Measurements from ENCODE around the gene IQCN. TPM values are rescaled to one million over a fixed set of nuclear protein-coding genes. Genes with fewer than 3 reads are reported as not detected.

The IQCN gene
- total and polyA plus RNA-seq, 10 of the 15 experiments (the other 5 are each of a cell fraction or from before 2014, with no cell fraction given), result 0.01 to 0.54 (median 0.23) TPM; not detected in 3

DNA sequence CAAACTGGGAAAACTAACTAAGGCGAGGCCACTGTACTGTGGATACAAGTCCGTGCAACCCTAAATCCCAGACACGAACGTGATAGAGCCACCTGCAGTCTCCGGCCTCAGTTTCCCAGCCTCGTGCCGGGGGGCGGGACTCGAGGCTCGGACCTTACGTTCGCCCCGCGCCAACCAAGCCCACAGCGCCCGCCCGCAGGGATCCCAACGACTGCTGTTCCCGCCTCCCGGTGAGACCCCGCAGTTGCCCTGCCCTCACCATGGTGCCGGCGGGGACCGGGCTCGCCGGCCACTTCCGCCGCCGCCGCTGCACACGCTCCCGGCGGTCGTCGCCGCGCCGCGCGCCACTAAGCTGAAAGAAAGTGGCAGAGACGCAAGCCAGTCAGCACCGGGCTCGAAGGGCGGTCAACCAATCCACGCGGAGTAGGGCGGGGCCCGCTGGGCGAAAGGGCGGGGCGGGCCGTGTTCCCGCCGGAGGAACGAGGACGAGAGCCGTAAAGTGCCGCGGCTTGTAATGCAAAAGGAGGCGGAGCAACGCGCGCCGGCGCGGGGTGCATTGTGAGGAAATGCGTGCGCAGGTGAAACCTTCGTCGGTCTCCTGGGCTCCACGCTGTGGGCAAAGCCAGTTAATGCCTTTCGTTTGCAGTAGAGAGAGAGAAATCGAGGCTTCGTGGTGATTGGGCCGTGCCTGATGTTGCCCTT lies 48.7 kb upstream of the IQCN start, which contains the start of gene LSM4 (continued):
- TF ChIP-seq GABPA (IDR thresholded peaks at IDR 0.05; ENCODE audit: low read depth) (0 out of 2 replicates have a peak, but pooled peaks have one; percentile 28), ELK1 (IDR thresholded peaks at IDR 0.05; ENCODE audit: low read depth, low read length) (peak; percentile 75), BHLHE40 (IDR thresholded peaks at IDR 0.05; ENCODE audit: borderline replicate concordance in 1 of 2, low read depth in 2 of 2, low read length in 1 of 2) (peak in 1 of 2 experiments; percentile 79; a peak in 2 of 4 replicates), ETV6 (conservative IDR thresholded peaks at IDR 0.05 in 1 of 2, IDR thresholded peaks at IDR 0.05 in 1 of 2; ENCODE audit: borderline replicate concordance in 1 of 2, low read depth in 1 of 2) (no peak), NFXL1 (IDR thresholded peaks at IDR 0.05; ENCODE audit: borderline replicate concordance) (no peak), NR2C2 (IDR thresholded peaks at IDR 0.05; ENCODE audit: borderline replicate concordance, control insufficient read depth, insufficient read length, low read depth) (no peak), CEBPZ (IDR thresholded peaks at IDR 0.05; ENCODE audit: low read depth, low read length) (no peak; the same call in 1 of the 2 replicates), ZBED1 (IDR thresholded peaks at IDR 0.05; ENCODE audit: borderline replicate concordance) (no peak), MYC (IDR thresholded peaks at IDR 0.05; ENCODE audit: insufficient read depth, insufficient read length, insufficient replicate concordance, low read length, severe bottlenecking) (no peak), ZNF207 (IDR thresholded peaks at IDR 0.05; ENCODE audit: borderline replicate concordance) (no peak; the same call in 1 of the 2 replicates), NRF1 (conservative IDR thresholded peaks at IDR 0.05; ENCODE audit: low read depth, low read length) (peak; percentile 87), STAT1 (conservative IDR thresholded peaks at IDR 0.05) (peak; percentile 83; the same call in 1 of the 2 replicates), FOXK2 (IDR thresholded peaks at IDR 0.05) (no peak), RUNX3 (IDR thresholded peaks at IDR 0.05; ENCODE audit: low read length) (0 out of 2 replicates have a peak, but pooled peaks have one; percentile 52), SMAD1 (IDR thresholded peaks at IDR 0.05; ENCODE audit: low read depth, partially characterized antibody) (no peak), PML (IDR thresholded peaks at IDR 0.05; ENCODE audit: low read length) (peak; percentile 79; the same call in 1 of the 2 replicates), BMI1 (IDR thresholded peaks at IDR 0.05; ENCODE audit: borderline replicate concordance) (no peak), RAD21 (IDR thresholded peaks at IDR 0.05; ENCODE audit: insufficient read depth, low read depth, low read length) (peak; percentile 58), ZNF274 (IDR thresholded peaks at IDR 0.05; ENCODE audit: insufficient read depth, insufficient read length) (no peak)
- TF ChIP-seq, protein P1, sequence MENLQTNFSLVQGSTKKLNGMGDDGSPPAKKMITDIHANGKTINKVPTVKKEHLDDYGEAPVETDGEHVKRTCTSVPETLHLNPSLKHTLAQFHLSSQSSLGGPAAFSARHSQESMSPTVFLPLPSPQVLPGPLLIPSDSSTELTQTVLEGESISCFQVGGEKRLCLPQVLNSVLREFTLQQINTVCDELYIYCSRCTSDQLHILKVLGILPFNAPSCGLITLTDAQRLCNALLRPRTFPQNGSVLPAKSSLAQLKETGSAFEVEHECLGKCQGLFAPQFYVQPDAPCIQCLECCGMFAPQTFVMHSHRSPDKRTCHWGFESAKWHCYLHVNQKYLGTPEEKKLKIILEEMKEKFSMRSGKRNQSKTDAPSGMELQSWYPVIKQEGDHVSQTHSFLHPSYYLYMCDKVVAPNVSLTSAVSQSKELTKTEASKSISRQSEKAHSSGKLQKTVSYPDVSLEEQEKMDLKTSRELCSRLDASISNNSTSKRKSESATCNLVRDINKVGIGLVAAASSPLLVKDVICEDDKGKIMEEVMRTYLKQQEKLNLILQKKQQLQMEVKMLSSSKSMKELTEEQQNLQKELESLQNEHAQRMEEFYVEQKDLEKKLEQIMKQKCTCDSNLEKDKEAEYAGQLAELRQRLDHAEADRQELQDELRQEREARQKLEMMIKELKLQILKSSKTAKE (IDR thresholded peaks at IDR 0.05; ENCODE audit: low read depth, poor library complexity, severe bottlenecking), result no peak
- TF ChIP-seq, protein P2, sequence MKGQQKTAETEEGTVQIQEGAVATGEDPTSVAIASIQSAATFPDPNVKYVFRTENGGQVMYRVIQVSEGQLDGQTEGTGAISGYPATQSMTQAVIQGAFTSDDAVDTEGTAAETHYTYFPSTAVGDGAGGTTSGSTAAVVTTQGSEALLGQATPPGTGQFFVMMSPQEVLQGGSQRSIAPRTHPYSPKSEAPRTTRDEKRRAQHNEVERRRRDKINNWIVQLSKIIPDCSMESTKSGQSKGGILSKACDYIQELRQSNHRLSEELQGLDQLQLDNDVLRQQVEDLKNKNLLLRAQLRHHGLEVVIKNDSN (IDR thresholded peaks at IDR 0.05; ENCODE audit: borderline replicate concordance, extremely low read length, insufficient read depth, low read depth, low read length), result no peak
